Mesothelial cell of epicardium (in vitro differentiated cells): ENCODE results near the gene FGF11. TPM values are rescaled to one million over a fixed set of nuclear protein-coding genes. Genes with fewer than 3 reads are reported as not detected.

Experiments
- DNase-seq, 2 experiments: peaks; one replicate each; pipeline ENCODE4 v3.0.0; 2021; ENCODE audit warnings: low spot score in 2 of 2; ENCODE audit not compliant: unreplicated experiment in 2 of 2
- H3K27ac Mint-ChIP-seq: 2 replicates; pipeline ENCODE4 v1.8.0; 2021; ENCODE audit warnings: mixed read lengths
- H3K27me3 Mint-ChIP-seq: 2 replicates; pipeline ENCODE4 v1.8.0; 2021; ENCODE audit warnings: low read depth, mixed read lengths
- H3K36me3 Mint-ChIP-seq: 2 replicates; pipeline ENCODE4 v1.8.0; 2021; ENCODE audit warnings: mixed read lengths
- H3K4me1 Mint-ChIP-seq: 2 replicates; pipeline ENCODE4 v1.8.0; 2021; ENCODE audit warnings: mixed read lengths
- H3K4me3 Mint-ChIP-seq: 2 replicates; pipeline ENCODE4 v1.8.0; 2021; ENCODE audit warnings: mild to moderate bottlenecking, moderate library complexity, mixed read lengths
- H3K9me3 Mint-ChIP-seq: 2 replicates; pipeline ENCODE4 v1.8.0; 2021; ENCODE audit warnings: mixed read lengths
- CTCF ChIP-seq: fragments of 200-600 bp; sonication (generic); IDR thresholded peaks from one replicate; pipeline ENCODE4 v1.5.0; 2021; ENCODE audit warnings: antibody characterized with exemption; ENCODE audit not compliant: unreplicated experiment
- total RNA-seq: library from RNA; stranded (reverse); gene quantifications from 3 replicates; pipeline ENCODE4 v1.2.1, GENCODE V29; 2021

FGF11 gene
- total RNA-seq, 1 donor from 2014 or later = 26.8 TPM

GRCh38 chr17:7460850-7461660 lies 21.7 kb downstream of the FGF11 start:
- Mint-ChIP-seq H3K9me3 (no peaks in the 10 kb centered on the region), H3K27ac (no peak overlapping the region), H3K4me3 (no peak overlapping the region), H3K27me3 (no peaks in the 10 kb centered on the region), H3K4me1 (peaks cover 3% of the 10 kb centered on the region), H3K36me3 (peaks cover 15% of the 10 kb centered on the region)
- no peak for DNase-seq
- no peak for TF ChIP-seq CTCF

- Mint-ChIP-seq H3K4me1 (peaks cover 9% of the 10 kb centered on the region), H3K9me3 (no peaks in the 10 kb centered on the region), H3K36me3 (peaks cover 18% of the 10 kb centered on the region), H3K4me3 (no peak overlapping the region), H3K27me3 (no peaks in the 10 kb centered on the region), H3K27ac (no peak overlapping the region)
- no peak for TF ChIP-seq CTCF
- no peak for DNase-seq
These were observed 23.4 kb downstream of the FGF11 start for GRCh38 chr17:7462474-7463371.

- no peak for TF ChIP-seq CTCF
- Mint-ChIP-seq H3K27me3 (no peaks in the 10 kb centered on the region), H3K9me3 (no peaks in the 10 kb centered on the region), H3K4me1 (peaks cover 9% of the 10 kb centered on the region), H3K36me3 (peaks cover 20% of the 10 kb centered on the region), H3K4me3 (no peak overlapping the region), H3K27ac (no peak overlapping the region)
- no peak for DNase-seq
These were observed 24.1 kb downstream of the FGF11 start for GRCh38 chr17:7463372-7463846.

GRCh38 chr17:7464081-7464480 lies 24.8 kb downstream of the FGF11 start:
- no peak for DNase-seq
- Mint-ChIP-seq H3K27me3 (no peaks in the 10 kb centered on the region), H3K9me3 (no peaks in the 10 kb centered on the region), H3K36me3 (peaks cover 18% of the 10 kb centered on the region), H3K4me1 (peaks cover 9% of the 10 kb centered on the region), H3K4me3 (no peak overlapping the region), H3K27ac (no peak overlapping the region)
- TF ChIP-seq CTCF = no peak

- H3K36me3 Mint-ChIP-seq = peaks cover 17% of the 10 kb centered on the region
- H3K27me3 Mint-ChIP-seq = no peaks in the 10 kb centered on the region
- no peak for TF ChIP-seq CTCF
- H3K4me3 Mint-ChIP-seq = no peak overlapping the region
- H3K27ac Mint-ChIP-seq = no peak overlapping the region
- no peaks in the 10 kb centered on the region for H3K9me3 Mint-ChIP-seq
- DNase-seq = no peak
- H3K4me1 Mint-ChIP-seq = peaks cover 9% of the 10 kb centered on the region
These were observed 26.4 kb downstream of the FGF11 start for GRCh38 chr17:7465597-7466275.
